SHP77 (cell line): ENCODE measurements around the gene SRXN1.
"Not testable (repeated sequence)": the region's sequence is repeated elsewhere in the genome, so short reads cannot be mapped to it uniquely, and the experiment has no call there.

ENCODE experiments used
- DNase-seq, 2 experiments: peaks; one replicate each; lab custom pipeline; 2025; lab: John Stamatoyannopoulos, UW

SRXN1 gene

DNA sequence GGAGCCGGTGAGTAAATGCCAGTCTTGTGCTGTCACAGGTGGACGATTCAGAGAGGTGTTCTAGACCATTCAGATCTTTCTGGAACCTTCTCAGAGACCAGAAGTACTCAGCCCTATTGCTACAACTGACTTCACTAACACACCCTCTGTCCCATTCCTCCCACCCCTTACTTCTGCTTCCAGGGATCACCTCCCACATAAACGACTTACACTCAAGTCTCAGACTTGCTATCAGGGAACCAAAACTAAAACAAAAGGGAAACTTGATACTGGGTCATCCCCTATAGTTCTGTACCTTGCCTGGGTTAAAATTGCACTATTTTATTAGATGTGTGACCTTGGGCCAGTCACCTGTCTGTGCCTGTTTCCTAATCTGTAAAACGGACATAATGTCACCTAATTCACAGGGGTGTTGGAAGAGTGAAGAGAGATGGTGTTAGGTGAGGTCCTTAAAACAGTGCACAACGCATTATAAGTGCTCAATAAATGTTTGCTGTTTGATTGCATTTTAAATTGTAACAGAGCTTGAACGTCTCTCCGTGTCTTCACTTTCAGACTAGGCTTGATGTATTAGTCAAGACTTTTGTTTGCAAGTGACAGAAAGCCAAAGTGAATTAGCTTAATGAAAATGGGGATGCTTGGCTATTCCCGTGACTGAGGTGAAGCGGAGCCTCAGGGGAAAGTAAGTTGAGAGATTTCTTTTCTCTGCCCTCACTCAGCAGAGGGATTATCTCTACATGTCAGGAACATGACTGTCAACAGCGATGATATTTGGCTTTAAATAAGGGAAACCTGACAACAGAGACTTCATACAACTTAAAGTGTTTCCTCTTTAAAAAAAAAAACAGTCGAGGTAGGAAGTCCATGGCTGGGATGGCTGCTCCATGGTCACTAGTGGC lies 3.0 kb upstream of the SRXN1 start:
- no peak for DNase-seq

- no peak for DNase-seq
These were observed 1.4 kb upstream of the SRXN1 start for GRCh38 chr20:654417-654750.

DNA sequence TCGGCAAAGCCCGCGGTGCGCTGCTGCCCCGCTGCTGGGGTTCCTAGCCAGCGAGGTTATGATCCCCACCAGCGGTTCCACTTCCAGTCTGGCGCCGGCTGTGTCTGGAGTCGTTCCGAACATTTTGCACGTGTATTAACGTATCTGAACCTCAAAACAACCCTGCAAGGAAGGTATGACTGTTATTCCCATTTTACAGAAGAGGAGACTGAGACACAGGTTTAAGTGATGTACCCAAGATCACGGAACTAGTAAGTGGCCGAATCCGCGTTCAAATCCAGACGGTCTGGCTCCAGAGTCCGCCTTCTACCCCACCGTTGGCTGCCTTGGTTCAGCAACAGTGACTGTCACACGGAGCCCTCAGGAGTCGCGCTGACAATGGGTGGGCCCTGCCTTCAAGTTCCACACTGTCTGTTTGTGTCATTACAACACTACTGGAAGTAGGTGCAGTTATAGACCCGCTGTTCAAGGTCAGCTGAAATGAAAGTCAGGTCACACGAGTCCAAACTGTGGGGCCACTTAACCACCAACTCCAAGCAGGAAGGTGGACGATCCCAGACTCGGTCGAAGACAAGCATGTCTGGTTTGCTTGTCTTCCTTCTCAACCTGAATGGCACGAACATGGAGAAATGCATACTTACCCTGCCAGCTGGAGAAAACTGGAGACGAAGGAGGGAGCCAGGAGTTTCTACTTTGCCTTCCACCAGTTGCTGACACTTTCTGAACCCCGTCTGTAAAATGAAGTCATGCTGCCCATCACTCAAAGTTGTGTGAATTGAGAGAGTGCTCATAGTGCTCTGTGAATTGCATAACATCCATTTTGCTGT lies 803 bp upstream of the SRXN1 start:
- DNase-seq, result peak in 1 of 2 experiments; percentile 31

DNA sequence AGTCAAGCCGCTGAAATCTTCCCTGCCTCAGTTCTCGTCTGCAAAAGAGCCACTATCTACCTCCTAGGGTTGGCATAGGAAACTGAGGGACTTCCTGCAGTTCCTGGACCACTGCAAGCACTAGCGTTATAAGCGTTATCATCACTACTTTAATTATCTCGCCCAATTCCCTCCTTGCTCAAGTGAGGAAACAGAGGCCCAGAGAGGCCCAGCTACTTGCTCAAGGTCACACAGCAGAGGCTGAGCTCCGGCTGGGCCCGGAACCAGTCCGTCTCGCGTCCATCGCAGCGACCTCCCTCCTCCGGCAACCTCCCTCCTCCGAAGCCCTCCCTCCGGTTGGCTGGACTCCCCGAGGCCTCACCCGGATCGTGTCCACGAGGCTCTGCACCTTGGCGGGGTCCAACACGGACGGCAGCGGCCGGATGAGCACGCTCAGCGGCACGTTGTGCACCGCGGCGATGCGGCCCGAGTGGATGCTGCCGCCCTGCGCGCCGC lies 338 bp downstream of the SRXN1 start:
- DNase-seq, result peak in 1 of 2 experiments; percentile 48

- DNase-seq, result no peak
These were observed 1.0 kb downstream of the SRXN1 start for GRCh38 chr20:651713-652614.

- no peak for DNase-seq
These were observed 2.0 kb downstream of the SRXN1 start for GRCh38 chr20:650954-651353.

DNA sequence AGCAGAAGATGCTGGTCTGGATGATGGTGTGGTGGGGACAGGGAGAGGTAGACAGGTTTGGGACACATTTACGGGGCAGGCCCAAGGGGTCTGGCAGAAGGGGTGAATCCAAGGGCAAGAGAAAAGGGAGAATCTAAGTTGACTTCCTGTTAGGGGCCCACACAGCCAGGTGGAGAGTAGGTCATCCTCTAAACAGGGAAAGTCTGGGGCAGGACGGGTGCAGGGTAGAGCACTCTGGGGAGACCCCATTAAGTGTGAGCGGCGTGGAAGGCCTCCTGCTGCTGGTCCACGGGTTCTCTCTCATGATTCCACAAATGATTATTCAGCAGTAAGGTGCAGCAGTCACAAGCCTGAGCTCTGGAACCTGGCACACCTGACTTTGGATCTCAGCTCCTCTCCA lies 2.7 kb downstream of the SRXN1 start:
- DNase-seq, result no peak

GRCh38 chr20:647479-648019 lies 5.5 kb downstream of the SRXN1 start:
- no peak for DNase-seq

DNA sequence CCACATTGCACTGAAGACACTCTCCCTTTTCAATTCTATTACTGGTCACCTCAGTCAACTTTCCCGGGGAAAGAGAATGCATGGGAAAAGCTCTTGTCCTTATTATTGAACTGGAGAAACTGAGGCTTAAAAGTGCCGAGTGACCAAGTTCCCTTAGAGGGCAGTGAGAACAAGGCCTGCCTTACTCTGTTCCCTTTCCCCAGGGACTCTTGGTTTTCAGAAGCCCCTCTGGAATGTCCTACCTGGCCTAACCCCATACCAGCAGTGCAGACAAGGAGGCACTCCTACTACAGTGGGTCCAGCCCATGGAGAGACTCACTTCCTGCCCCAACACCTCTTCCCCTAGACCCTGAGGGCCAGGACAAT lies 6.1 kb downstream of the SRXN1 start:
- no peak for DNase-seq

DNA sequence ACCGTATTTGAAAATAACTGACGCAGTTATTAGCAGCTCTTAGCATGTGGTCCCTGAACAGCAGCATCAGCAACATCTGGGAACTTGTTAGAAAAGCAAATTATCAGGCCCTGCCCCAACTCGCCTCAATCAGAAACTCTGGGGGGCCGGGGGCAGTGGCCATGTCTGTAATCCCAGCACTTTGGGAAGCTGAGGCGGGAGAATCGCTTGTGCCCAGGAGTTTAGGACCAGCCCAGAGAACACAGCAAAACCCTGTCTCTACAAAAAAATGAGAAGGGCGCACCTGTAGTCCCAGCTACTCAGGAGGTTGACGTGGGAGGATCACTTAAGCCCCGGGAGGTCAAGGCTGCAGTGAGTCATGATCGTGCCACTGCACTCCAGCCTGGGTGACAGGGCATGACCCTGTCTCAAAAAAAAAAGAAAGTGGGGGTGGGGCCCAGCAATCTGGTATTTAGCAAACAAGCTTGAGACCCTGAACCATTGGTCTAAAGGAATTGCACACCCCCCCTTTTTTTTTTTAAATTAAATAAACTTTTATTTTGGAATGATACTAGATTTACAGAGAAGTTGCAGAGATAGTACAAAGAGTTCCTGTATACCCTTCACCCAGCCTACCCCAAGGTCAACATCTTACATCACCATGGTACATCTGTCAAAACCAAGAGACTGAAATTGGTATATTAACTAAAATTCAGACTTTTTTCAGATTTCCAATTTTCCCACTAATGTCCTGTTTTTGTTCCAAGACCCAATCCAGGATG lies 6.7 kb downstream of the SRXN1 start:
- no peak for DNase-seq

- peak; percentile 64 to 74 for DNase-seq
These were observed 7.5 kb downstream of the SRXN1 start for GRCh38 chr20:645318-646106.

DNA sequence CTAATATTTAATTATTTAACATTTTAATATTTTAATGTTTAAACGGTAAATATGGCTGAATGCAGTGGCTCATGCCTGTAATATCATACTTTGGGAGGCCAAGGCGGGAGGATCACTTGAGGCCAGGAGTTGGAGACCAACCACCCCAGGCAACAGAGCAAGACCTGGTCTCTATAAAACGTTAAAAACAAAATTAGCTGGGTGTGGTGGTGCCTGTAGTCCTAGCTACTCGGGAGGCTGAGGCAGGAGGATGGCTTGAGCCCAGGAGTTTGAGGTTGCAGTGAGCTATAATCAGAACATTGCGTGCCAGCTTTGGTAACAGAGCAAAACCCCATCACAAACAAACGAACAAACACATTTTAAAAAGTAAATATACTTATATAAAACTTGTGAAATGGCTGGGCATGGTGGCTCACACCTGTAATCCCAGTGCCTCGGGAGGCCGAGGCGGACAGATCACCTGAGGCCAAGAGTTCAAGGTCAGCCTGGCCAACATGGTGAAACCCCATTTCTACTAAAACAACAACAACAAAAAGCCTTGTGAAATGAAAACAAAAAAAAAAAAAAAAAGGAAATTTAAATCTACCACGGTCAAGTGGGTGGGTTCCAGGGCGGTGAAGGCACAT lies 8.2 kb downstream of the SRXN1 start:
- no peak for DNase-seq

GRCh38 chr20:642398-643174 lies 10.4 kb downstream of the SRXN1 start:
- no peak for DNase-seq

- not testable (repeated sequence) for DNase-seq
These were observed 11.0 kb downstream of the SRXN1 start for GRCh38 chr20:642013-642397.

- DNase-seq, result no peak
These were observed 11.5 kb downstream of the SRXN1 start for GRCh38 chr20:641516-641875.

GRCh38 chr20:640674-641515 lies 12.1 kb downstream of the SRXN1 start:
- no peak for DNase-seq

- DNase-seq, result no peak
These were observed 14.4 kb downstream of the SRXN1 start for GRCh38 chr20:638579-638978.

- no peak for DNase-seq
These were observed 15.4 kb downstream of the SRXN1 start for GRCh38 chr20:637559-637958.
